GM20431 (cell line): ENCODE data around the gene ZNF468.
"Not testable (repeated sequence)": the region's sequence is repeated elsewhere in the genome, so short reads cannot be mapped to it uniquely, and the experiment has no call there.

ENCODE experiments used
- in situ Hi-C: fragments of 300-500 bp; cut with MseI, MboI; formaldehyde crosslinking; loops from one replicate; pipeline ENCODE4 v1.15.0; 2020; ENCODE audit warnings: low sequenced_read_pairs; ENCODE audit not compliant: unreplicated experiment

Gene ZNF468

GRCh38 chr19:52857378-52858191, at the start of gene ZNF468:
Gene ZNF468, minus strand, starts transcription at chr19:52857619. Its CDS starts 3,347 bp downstream, at chr19:52854272.
- in situ Hi-C loops = not testable (repeated sequence)

GRCh38 chr19:52904052-52904780, 46.8 kb upstream of the ZNF468 start:
- in situ Hi-C loops = not testable (repeated sequence)

GRCh38 chr19:52901842-52902241, 44.4 kb upstream of the ZNF468 start:
- in situ Hi-C loops = no loop called here

GRCh38 chr19:52898596-52898995, 41.2 kb upstream of the ZNF468 start:
- in situ Hi-C loops = not testable (repeated sequence)

GRCh38 chr19:52898101-52898500, 40.7 kb upstream of the ZNF468 start:
- in situ Hi-C loops = no loop called here

- in situ Hi-C loops = no loop called here
These were observed 39.9 kb upstream of the ZNF468 start, which contains the start of gene ZNF320 for GRCh38 chr19:52897138-52897935. Gene ZNF320, minus strand, starts transcription at chr19:52897635. Its CDS starts 7,380 bp downstream, at chr19:52890255.

- in situ Hi-C loops = no loop called here
These were observed 39.2 kb upstream of the ZNF468 start for GRCh38 chr19:52896431-52897137.

GRCh38 chr19:52891336-52891735, 33.9 kb upstream of the ZNF468 start:
- in situ Hi-C loops = no loop called here

GRCh38 chr19:52889931-52890330, 32.5 kb upstream of the ZNF468 start:
- in situ Hi-C loops = no loop called here

GRCh38 chr19:52889076-52889475, 31.7 kb upstream of the ZNF468 start:
- in situ Hi-C loops = no loop called here

GRCh38 chr19:52880895-52881389, 23.5 kb upstream of the ZNF468 start:
- in situ Hi-C loops = no loop called here

GRCh38 chr19:52872996-52873395, 15.6 kb upstream of the ZNF468 start:
- in situ Hi-C loops = not testable (repeated sequence)

- in situ Hi-C loops = no loop called here
These were observed 14.0 kb upstream of the ZNF468 start for GRCh38 chr19:52871466-52871865.

GRCh38 chr19:52868031-52868430, 10.6 kb upstream of the ZNF468 start:
- in situ Hi-C loops = not testable (repeated sequence)

GRCh38 chr19:52856540-52857377, 660 bp downstream of the ZNF468 start:
- in situ Hi-C loops = not testable (repeated sequence)

- in situ Hi-C loops = not testable (repeated sequence)
These were observed 10.1 kb downstream of the ZNF468 start for GRCh38 chr19:52847352-52847751.

- in situ Hi-C loops = not testable (repeated sequence)
These were observed 16.5 kb downstream of the ZNF468 start for GRCh38 chr19:52840825-52841465.

GRCh38 chr19:52834289-52834688, 23.1 kb downstream of the ZNF468 start:
- in situ Hi-C loops = not testable (repeated sequence)
